ENCODE data around the gene CPED1.

The CPED1 gene

DNA sequence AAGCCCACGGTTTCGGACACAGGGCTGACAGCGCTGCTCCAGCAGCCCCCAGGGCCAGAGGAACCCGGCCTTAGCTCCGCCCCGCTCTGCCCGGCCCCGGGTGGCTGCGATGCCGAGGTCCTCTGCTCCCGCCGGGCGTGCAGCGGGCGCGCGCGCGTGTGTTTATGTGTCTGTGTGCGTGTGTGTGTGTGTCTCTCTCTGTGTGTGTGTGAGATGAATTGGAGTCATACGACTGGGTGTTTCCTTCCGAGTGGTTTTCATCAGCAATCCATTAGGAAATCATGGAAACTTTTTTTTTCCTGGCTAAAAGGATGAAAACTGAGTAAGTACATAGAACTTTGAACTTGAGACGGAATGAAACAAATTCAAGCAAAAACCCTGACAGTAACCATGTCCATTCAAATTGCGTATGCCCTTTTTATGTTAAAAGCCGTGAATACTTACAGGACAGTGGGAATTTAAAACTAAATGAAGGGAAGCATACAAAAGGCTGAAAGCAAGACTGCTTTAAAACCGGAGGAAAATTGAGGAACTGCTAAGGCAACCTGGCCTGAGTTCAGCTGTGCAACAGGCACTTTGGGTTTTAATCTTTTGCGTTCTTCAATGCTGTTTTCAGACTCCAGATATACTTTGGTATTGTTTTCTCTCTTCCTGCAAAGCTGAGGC is at the start of gene CPED1:
Gene CPED1, plus strand, starts transcription at position 121 of the 666 bp plus-strand sequence. CDS start 911 bp downstream, outside the sequence.
- no peak within 1 kb of the TSS for H3K27ac ChIP-seq
- TF ChIP-seq ZFX (IDR thresholded peaks at IDR 0.05; ENCODE audit: borderline replicate concordance) = no peak
- TF ChIP-seq, protein P1, sequence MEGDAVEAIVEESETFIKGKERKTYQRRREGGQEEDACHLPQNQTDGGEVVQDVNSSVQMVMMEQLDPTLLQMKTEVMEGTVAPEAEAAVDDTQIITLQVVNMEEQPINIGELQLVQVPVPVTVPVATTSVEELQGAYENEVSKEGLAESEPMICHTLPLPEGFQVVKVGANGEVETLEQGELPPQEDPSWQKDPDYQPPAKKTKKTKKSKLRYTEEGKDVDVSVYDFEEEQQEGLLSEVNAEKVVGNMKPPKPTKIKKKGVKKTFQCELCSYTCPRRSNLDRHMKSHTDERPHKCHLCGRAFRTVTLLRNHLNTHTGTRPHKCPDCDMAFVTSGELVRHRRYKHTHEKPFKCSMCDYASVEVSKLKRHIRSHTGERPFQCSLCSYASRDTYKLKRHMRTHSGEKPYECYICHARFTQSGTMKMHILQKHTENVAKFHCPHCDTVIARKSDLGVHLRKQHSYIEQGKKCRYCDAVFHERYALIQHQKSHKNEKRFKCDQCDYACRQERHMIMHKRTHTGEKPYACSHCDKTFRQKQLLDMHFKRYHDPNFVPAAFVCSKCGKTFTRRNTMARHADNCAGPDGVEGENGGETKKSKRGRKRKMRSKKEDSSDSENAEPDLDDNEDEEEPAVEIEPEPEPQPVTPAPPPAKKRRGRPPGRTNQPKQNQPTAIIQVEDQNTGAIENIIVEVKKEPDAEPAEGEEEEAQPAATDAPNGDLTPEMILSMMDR (IDR thresholded peaks at IDR 0.05) = no peak

DNA sequence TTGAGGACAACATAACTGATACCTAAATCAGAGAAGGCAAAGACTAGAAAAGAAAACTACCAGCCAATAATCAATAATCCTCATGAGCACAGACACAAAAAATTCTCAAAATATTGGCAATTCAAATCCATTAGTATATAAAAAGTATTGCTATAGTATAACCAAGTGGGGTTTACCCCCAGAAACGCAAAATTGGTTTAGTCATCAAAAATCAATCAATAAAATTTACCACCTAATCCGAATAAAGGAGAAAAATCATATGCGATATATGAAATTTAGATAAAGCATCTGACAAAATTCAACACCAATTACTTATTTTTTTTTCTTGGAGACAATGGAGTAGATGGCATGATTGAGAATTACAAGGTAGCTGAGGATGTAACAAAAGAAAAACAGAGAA is 49.2 kb upstream of the CPED1 start:
- H3K27ac ChIP-seq = no peak overlapping the region

DNA sequence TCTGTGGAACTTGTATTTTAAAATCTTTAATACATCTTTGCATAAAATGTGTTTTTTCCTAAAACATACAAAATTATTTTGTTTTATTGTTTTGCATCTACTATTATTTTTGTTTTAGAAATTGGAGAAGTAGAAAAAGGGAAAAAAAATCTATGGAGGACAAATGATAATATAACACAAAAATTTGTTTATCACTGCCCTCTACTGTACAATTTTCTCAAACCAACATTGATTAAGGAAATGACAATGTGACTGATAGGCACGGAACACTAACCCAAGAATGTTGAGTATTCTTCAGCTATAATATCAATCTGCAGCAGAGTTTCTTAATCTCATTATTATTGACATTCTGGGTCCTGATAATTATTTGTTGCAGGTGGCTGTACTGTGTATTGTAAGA is 47.4 kb upstream of the CPED1 start:
- TF ChIP-seq, protein P1 (IDR thresholded peaks at IDR 0.05) = peak; percentile 66
- TF ChIP-seq ZFX (IDR thresholded peaks at IDR 0.05; ENCODE audit: borderline replicate concordance) = no peak
- no peak overlapping the region for H3K27ac ChIP-seq

More for the DNA sequence above, 49.2 kb upstream of the CPED1 start:
- TF ChIP-seq, protein P1 (IDR thresholded peaks at IDR 0.05) = no peak
- TF ChIP-seq ZFX (IDR thresholded peaks at IDR 0.05; ENCODE audit: borderline replicate concordance) = no peak

DNA sequence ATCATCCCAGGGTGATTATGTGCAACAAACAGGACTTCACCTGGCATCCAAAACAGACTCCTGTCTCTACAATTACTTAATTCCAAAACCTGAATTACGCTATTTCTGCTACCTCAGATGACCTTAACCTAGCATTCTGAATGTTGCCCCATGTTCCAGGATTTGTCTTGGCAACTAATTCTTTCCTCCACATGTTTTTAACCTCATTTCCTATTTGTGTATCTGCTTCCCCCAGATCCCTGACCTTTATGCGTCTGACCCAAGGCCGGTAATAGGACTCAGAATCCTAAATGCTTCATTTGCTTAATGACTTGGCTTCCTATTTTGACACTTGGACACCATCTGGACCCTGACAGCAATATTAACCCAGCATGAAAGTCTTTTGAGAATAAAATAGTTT is 46.7 kb upstream of the CPED1 start:
- TF ChIP-seq, protein P1 (IDR thresholded peaks at IDR 0.05) = no peak
- no peak for TF ChIP-seq ZFX (IDR thresholded peaks at IDR 0.05; ENCODE audit: borderline replicate concordance)
- no peak overlapping the region for H3K27ac ChIP-seq

DNA sequence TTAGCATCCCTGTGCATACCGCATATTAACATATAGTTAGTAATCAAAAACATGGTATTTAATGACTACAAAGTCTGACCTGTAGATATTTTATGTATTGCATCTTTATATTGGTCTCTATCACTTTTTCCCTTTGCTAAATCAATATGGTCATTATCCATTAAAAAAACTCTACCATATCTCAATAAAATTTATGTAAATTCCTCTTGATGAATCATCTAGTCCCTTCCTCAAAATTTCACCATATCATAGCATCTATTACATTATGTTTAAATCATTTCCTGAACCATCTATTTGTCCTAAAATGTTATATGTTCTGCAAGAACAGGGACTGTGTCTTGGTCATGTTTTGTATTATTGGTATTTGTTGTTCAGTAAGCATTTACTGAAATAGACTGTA is 45.6 kb upstream of the CPED1 start:
- no peak overlapping the region for H3K27ac ChIP-seq
- no peak for TF ChIP-seq ZFX (IDR thresholded peaks at IDR 0.05; ENCODE audit: borderline replicate concordance)
- TF ChIP-seq, protein P1 (IDR thresholded peaks at IDR 0.05) = no peak

DNA sequence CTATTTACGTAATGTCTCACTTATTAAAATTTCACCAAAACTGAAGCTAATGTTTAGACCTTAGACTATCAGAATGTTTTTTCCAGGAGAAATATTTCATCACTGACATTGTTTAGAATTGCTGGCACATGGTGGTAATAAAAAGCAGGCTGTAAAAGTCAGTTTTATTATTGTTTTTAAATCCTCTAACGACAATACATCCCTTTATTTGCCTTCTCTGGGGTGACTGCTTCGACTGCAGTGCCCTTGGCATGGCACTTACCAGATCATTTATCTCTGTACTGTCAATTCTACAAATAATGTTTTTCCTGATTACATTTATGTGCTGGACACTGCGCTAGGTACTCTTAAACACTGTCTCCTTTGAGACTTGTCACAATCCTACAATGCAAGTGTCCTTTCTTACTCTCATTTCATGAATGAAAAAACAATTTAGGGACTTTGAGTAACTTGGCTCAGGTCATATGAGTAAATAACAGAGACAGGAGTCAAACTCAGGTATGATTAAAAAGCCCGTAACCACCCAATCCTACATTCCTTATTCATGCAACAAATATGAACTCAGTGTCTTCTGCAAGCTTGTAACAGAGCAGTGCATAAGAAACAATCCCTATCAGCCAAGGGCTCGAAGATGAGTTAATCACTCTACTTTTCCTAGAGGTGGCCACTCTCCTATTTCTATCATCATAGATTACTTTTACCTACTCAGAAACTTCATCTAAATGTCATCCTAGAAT is 43.5 kb upstream of the CPED1 start:
- no peak for TF ChIP-seq ZFX (IDR thresholded peaks at IDR 0.05; ENCODE audit: borderline replicate concordance)
- TF ChIP-seq, protein P1 (IDR thresholded peaks at IDR 0.05) = no peak
- H3K27ac ChIP-seq = no peak overlapping the region

DNA sequence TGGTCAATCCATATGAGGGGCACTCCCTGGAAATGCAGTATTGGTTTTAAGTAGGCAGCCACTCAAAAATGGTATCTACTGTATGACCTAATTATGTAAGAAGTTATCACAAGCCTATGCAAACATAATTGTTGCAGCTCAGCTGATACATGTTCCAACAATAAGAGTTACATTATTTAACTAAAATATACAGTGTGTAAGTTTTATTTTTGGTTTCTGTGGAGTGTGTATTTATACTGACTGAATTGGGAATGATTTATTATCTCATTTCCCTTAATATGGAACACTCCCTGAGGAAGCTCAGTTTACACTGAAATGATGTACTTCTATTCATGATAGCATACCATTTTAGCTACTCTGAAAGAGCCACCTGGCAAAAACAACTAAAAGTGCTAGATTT is 40.5 kb upstream of the CPED1 start:
- no peak for TF ChIP-seq ZFX (IDR thresholded peaks at IDR 0.05; ENCODE audit: borderline replicate concordance)

More for the DNA sequence above, 40.5 kb upstream of the CPED1 start:
- no peak overlapping the region for H3K27ac ChIP-seq

All from 22Rv1 (cell line).